ENCODE results near the gene MYADML2. TPM values are rescaled to one million over a fixed set of nuclear protein-coding genes. Genes with fewer than 3 reads are reported as not detected.

The MYADML2 gene
- total RNA-seq, 1 donor from 2014 or later, result 0.69 TPM

GRCh38 chr17:81913394-81914102 lies 33.5 kb downstream of the MYADML2 start:
- H3K9me3 Mint-ChIP-seq (ENCODE audit: unreplicated experiment), result peaks cover 5% of the 10 kb centered on the region
- H3K36me3 Mint-ChIP-seq (ENCODE audit: unreplicated experiment), result no peaks in the 10 kb centered on the region
- peaks cover 2% of the 10 kb centered on the region for H3K27me3 Mint-ChIP-seq (ENCODE audit: unreplicated experiment)
- H3K4me3 Mint-ChIP-seq (ENCODE audit: unreplicated experiment), result no peak overlapping the region
- DNase-seq, result no peak
- peaks cover 8% of the 10 kb centered on the region for H3K4me1 Mint-ChIP-seq (ENCODE audit: low read depth, unreplicated experiment)
- H3K27ac Mint-ChIP-seq (ENCODE audit: unreplicated experiment), result no peak overlapping the region
- no peak for TF ChIP-seq CTCF (IDR thresholded peaks at IDR 0.05; ENCODE audit: partially characterized antibody, unreplicated experiment)

DNA sequence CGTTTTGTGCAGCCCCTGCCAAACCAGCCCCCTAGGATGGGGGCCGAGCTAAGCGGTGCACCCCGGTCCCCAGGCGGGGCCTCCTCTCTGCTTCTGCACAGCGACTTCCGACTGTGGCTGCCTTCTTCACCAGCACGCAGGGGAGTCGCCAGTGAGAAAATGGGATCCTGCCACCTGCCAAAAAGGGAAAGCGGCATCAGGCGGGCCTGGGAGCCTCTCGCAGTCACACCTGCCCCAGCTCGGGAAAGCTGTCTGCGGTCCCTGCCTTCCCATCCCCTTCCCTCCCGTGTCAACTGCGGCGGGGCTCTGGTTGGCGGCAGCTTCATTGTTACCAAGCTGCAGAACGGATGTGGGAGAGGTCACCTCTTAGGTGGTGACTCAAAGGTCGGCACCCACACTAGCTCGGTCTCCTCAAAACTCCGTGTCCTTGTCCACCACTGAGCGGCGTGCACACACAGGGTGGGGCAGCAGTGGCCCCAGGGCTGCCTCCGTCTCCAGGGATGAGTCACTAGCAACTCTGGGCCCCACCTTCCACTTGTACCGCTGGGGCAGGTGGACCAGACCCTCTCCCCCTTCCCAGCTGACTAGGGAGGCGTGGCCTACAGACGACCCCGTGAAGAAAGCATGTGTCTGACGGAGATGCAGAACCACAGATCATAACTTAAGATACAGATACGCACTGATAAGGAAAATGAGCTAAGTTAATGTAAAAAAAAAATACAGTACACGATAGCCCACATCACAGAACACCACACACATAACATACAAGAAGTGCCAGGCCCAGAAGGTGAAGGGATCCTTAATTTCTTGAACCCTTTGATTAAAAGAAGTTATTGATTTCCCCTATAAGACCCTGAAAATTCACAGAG lies 34.4 kb downstream of the MYADML2 start:
- TF ChIP-seq CTCF (IDR thresholded peaks at IDR 0.05; ENCODE audit: partially characterized antibody, unreplicated experiment), result no peak
- no peaks in the 10 kb centered on the region for H3K27me3 Mint-ChIP-seq (ENCODE audit: unreplicated experiment)
- H3K36me3 Mint-ChIP-seq (ENCODE audit: unreplicated experiment), result no peaks in the 10 kb centered on the region
- H3K4me3 Mint-ChIP-seq (ENCODE audit: unreplicated experiment), result peak overlapping the region; percentile 78
- peaks cover 5% of the 10 kb centered on the region for H3K9me3 Mint-ChIP-seq (ENCODE audit: unreplicated experiment)
- peaks cover 8% of the 10 kb centered on the region for H3K4me1 Mint-ChIP-seq (ENCODE audit: low read depth, unreplicated experiment)
- no peak for DNase-seq
- no peak overlapping the region for H3K27ac Mint-ChIP-seq (ENCODE audit: unreplicated experiment)

GRCh38 chr17:81911969-81912368 lies 35.1 kb downstream of the MYADML2 start:
- Mint-ChIP-seq H3K27ac (ENCODE audit: unreplicated experiment) (no peak overlapping the region), H3K4me3 (ENCODE audit: unreplicated experiment) (peak overlapping the region; percentile 78), H3K36me3 (ENCODE audit: unreplicated experiment) (no peaks in the 10 kb centered on the region), H3K4me1 (ENCODE audit: low read depth, unreplicated experiment) (peaks cover 4% of the 10 kb centered on the region), H3K27me3 (ENCODE audit: unreplicated experiment) (no peaks in the 10 kb centered on the region), H3K9me3 (ENCODE audit: unreplicated experiment) (peaks cover 5% of the 10 kb centered on the region)
- no peak for DNase-seq
- TF ChIP-seq CTCF (IDR thresholded peaks at IDR 0.05; ENCODE audit: partially characterized antibody, unreplicated experiment), result no peak

DNA sequence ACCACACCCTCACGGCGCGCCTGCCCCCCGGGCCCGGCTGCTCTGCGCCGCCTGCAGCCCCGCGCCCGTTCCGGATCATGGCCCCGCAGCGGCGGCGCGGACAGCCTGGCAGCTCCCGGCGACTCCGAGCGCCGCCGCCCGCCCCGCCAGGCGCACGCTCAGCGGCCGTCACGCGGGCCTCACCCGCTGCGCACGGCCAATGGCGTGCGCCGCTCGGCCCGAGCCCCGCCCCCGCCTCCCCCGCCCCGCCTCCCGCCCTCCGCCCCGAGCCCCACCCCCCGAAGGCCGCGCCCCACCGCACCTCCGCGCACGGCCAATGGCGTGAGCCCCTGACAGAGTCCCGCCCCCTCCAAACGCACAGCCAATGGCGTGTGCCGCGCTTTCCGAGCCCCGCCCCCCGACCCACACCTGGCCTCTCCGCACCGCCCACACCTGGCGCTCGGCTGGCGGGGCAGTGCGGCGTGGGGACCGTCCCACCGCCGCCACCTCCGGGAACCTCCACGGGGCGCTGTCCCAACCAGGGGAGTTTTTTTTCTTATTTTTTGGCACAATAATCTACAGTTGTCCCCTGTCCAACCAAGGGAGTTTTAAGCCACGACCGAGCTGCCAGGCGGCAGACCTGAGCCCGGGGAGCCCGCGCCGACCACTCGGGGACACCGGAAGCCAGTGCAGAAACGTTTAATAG lies 35.6 kb downstream of the MYADML2 start, which contains the start of gene PCYT2:
Gene PCYT2 (minus strand): TSS at position 123 of the 685 bp plus-strand sequence. CDS start 44 bp downstream, at position 79.
- peak; percentile 91 for DNase-seq
- Mint-ChIP-seq H3K27me3 (ENCODE audit: unreplicated experiment) (no peaks in the 10 kb centered on the region), H3K9me3 (ENCODE audit: unreplicated experiment) (peaks cover 5% of the 10 kb centered on the region), H3K27ac (ENCODE audit: unreplicated experiment) (no peak within 1 kb of the TSS), H3K36me3 (ENCODE audit: unreplicated experiment) (no peaks in the 10 kb centered on the region), H3K4me3 (ENCODE audit: unreplicated experiment) (peak within 1 kb of the TSS; percentile 93), H3K4me1 (ENCODE audit: low read depth, unreplicated experiment) (peaks cover 1% of the 10 kb centered on the region)
- no peak for TF ChIP-seq CTCF (IDR thresholded peaks at IDR 0.05; ENCODE audit: partially characterized antibody, unreplicated experiment)

Measured in glutamatergic neuron (in vitro differentiated cells).